Mammary epithelial cell (primary cell): ENCODE measurements around the gene HARS1.
"Not testable (repeated sequence)": the region's sequence is repeated elsewhere in the genome, so short reads cannot be mapped to it uniquely, and the experiment has no call there.

Experiments used
- CTCF ChIP-seq, 2 donors: IDR thresholded peaks in 1 of 2; conservative IDR thresholded peaks in 1 of 2; 2 replicates each; pipeline ENCODE4 v1.5.1; 2011 to 2012; ENCODE audit warnings: inconsistent platforms in 2 of 2, low read length in 2 of 2, mild to moderate bottlenecking in 2 of 2, control low read depth in 1 of 2, low read depth in 1 of 2; ENCODE audit not compliant: insufficient read depth in 1 of 2; ENCODE audit errors: extremely low read depth in 1 of 2
- EZH2 ChIP-seq: IDR thresholded peaks from 2 replicates; pipeline ENCODE4 v1.6.1; 2012; ENCODE audit warnings: low read length, inconsistent platforms, borderline replicate concordance

- not testable (repeated sequence) for TF ChIP-seq EZH2; CTCF (conservative IDR thresholded peaks at IDR 0.05 in 1 of 2, IDR thresholded peaks at IDR 0.05 in 1 of 2; ENCODE audit: extremely low read depth in 1 of 2, insufficient read depth in 1 of 2, low read depth in 1 of 2, low read length in 2 of 2)
Measured at GRCh38 chr5:140720738-140721137, 29.6 kb upstream of the HARS1 start.
